GM19463 (cell line): ENCODE results near the gene ETFA.

ENCODE experiments used
- ATAC-seq: cut with Tn5 transposase; IDR thresholded peaks from one replicate; pipeline ENCODE4 v1.9.1; 2021; ENCODE audit warnings: mild to moderate bottlenecking, moderate library complexity; ENCODE audit not compliant: unreplicated experiment

The ETFA gene

DNA sequence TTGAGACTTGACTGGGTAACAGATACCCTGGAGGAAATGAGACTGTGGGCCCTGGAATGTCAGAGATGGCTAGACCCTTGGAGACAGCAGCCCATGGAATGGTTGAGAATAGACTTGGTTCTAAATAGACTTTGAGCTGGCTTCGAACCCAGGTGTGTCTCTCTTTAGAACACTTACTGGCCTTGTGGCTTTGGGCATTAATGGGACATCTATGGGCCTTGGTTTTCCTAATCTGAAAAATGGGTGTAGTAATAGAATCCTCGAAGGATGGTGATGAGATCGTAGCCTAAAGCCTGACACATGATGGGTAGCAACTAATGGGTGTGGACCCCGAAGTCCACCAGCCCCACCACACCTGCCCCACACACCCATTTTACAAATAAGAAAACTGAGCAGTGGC lies 132.2 kb downstream of the ETFA start:
- no peak for ATAC-seq

DNA sequence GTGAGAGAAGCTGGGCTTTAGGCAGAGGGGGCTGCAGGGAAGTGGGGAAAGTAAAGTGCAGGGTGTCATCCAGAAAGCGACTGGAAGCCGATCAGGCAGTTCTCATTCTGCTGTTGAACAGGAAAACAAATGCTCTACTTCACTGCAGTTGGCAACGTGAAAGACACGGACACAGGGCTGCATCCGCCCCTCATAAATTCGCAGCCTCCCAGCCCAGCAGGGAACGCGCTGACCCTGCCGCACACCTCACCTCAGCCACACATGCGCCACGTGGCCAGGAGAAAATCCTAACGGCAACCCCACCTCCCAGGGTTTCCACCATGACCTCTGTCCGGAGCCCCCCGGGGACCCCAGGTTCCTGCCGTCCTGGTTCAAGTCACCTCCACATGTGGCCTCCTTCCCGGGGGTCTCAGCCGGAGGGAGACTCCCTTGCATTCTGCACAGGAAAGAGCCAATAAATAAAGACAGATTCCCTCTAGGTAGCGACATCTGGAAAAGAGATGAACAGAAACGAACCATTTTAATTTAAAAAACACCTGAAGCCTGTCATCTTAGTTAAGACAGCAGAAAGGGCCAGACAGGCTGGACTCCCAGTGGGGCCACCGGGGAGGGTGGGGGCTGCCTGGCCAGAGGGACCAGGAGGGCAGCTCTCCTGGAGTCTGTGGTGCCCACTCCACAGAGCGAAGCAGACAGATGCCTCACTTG lies 132.8 kb downstream of the ETFA start:
- no peak for ATAC-seq

DNA sequence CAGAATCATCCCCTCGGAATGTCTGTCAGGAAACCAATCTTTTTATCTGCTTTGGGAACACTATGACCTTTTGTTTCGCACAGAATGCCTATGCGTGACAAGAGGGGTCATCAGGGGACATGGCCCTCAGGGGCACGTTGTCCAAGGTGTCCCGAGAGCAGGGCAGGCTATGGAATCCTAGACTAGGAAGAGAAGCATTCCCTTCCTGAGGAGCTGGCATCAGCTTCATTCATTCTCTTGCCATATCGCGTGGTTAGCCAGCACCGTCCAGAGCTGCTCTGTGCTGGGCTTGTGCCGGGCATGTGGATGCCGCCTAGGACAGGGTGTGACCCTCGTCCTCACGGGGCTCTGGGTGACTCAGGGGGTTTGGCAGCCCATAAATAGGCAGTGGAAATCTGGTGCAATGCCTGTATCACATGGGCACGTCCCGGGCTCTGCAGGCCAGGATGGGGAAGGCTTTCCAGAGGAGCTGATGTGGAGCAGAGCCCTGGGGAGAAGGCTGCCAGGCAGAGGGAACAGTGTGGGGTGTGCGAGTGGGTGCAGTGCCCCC lies 133.7 kb downstream of the ETFA start:
- ATAC-seq, result no peak

DNA sequence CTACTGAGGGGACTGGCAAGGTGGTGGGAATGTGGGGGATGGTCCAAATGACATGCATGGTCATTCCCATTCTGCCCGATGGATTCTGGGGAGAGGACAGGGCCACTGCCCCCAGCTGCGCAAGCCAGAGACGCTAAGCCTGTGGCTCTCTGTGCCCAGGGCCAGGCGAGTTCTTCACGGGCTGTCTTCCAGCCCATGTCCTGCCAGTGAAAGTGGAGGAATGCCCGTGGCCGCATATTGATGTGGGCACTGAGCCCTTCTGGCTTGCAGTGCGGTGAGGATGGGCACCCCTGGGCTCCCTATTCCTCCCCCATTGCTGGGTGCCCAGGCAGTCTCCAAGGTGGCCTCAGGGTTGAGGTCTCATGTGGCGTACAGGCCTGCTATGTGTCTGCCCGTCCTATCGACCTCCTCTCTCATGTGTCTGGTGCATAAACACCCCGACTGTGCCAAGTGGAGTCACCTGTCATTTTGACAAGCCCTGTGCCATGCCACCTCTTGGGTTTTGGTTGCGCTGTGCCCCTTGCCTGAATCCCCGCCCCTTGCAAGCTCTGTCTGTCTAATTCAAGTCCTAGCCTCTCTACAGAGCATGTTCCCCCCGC lies 134.7 kb downstream of the ETFA start:
- ATAC-seq, result no peak

DNA sequence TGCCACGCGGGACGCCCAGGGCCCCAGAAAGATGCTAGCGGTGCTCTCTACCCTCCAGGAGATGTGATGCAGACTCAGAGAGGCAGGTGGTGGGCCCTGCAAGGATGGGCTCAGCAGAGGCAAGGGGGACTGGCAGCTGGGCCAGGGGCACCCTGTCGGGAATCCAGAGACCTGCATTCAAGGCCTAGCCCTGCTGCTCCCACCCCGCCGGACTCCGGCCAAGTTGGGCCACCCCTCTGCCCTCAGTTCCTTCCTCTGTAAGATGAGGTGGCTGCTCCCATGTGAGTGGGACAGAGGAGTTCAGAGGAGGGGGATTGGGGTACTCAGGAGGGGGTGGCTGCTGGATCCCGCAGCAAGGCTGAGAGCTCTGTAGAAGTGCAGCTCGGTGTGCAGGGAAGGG lies 135.2 kb downstream of the ETFA start:
- ATAC-seq, result no peak

DNA sequence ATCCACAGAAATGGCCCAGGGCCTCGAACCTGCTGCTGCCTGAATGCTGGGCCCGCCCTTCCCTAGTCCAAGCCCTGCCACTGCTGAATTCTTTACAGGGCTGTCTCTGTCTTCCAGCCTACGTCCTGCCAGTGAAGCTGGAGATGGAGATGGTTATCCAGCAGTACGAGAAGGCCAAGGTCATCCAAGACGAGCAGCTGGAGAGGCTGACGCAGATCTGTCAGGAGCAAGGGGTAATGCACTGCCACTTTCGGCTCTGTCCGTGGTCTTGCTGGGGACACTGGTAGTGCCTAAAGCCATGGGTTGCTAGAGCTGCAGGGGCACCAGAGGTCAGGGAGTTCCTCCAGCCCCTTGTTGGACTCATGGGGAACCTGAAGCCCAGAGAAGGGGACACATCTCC lies 135.8 kb downstream of the ETFA start:
- no peak for ATAC-seq

DNA sequence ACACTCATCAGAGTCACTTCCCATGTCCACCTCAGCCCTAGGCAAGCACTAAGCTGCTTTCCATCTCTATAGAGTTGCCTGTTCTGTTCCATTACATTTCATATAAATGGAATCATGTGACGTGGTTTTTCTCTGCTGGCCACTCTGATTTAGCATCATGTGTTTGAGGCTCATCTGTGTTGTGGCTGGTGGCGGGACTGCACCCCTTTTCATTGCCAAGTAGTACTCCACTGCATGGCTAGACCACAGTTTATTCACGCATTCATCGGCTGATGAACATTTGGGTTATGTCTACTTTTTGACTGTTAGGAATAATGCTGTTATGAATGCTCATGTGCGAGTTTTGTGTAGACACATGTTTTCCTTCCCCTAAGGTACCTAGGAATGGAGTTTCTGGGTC lies 136.6 kb downstream of the ETFA start:
- no peak for ATAC-seq

DNA sequence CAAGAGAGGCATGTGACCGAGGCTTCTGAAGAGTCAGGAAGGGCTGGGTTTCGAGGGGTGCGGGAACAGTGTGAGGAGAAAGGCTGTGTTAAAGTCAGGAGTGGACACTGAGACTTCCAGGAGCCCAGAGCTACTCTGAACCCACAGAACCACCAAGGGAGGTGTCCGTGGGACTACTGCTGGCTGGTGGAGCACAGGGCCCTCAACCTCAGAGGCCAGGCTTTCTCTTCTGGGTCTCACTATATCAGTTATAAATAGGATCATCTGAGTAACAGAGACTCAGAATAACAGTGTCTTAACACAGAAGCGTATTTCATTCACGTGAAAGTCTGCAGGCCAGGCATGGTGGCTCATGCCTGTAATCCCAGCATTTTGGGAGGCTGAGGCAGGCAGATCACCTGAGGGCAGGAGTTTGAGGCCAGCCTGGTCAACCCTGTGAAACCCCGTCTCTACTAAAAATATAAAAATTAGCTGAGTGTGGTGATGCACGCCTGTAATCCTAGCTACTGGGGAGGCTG lies 137.9 kb downstream of the ETFA start:
- no peak for ATAC-seq

DNA sequence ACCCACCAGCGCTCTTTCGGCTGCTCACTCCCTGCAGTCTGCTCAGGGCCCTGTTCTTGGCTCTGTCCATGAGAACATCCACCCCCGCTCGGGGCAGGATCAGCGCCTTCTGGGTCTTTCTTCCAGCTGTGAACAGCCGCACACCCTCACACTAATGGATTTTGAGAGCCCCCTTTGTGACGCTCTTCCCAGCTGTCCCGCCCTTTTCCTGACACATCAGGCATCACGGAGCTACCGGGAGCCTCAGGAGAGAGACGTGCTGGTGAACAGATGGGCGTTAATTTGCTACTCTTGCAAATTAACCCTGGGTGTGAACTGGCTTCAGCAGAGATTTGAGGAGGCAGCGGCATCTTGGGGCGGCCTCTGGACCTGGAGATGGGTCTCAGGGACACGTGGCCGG lies 138.5 kb downstream of the ETFA start:
- no peak for ATAC-seq

DNA sequence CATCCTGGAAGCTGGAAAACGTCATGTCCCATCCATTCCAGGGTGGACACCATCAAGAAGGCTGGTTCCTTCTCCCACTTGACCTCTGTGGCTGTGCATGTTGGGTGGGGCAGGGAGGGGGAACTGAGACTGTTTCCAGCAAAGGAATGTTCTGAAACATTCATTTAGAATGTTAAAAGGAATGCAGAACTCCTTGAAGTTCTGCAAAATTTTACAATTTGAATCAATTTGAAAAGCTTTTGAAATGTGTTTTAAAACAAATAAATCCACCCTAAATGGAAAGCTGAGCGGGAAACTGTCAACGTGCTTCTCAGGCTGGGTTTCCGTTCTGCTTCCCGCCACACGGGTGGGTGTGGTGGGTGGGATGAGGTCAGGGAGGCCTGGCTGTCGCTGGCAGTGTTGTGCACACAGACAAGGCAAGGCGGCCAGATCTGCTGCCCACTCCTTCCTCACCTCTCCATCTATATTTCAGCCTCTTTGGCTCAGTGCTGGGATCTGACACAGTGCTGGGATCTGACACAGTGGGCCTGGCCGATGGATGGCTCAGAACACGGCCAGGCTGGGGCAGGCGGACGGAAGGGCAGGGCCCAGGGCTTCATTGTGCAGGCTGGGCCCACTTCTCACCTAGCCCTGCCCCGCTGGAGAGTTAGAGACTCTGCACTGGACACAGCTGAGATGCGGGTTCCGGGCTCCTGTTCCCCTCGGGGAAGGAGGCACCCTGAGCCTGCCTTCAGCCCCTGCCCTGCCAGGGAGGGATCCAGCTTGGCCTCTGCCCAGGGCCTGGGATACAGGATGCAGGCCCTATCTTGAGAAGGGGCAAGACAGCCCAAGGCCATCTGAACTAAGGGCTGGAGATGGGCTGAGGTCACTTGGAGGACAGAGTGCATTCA lies 141.1 kb downstream of the ETFA start:
- no peak for ATAC-seq

DNA sequence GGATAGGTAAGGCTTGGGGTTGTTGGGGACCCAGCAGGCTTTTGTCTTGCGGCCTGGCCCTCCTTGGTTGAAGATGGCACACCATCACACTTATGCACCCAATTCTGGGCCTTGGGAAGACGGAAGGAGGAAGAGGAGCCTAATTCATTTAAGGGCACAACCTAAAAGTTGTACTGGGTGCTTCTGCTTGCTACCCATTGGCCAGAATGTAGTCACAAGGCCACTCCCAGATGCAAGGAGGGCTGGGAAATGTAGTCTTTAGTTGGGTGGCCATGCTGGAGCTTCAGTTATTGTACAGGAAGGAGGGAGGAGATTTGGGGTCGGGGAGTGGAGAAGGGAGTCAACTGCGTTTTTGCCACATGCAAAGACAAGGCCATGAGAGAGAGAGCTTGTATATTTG lies 142.3 kb downstream of the ETFA start:
- no peak for ATAC-seq

DNA sequence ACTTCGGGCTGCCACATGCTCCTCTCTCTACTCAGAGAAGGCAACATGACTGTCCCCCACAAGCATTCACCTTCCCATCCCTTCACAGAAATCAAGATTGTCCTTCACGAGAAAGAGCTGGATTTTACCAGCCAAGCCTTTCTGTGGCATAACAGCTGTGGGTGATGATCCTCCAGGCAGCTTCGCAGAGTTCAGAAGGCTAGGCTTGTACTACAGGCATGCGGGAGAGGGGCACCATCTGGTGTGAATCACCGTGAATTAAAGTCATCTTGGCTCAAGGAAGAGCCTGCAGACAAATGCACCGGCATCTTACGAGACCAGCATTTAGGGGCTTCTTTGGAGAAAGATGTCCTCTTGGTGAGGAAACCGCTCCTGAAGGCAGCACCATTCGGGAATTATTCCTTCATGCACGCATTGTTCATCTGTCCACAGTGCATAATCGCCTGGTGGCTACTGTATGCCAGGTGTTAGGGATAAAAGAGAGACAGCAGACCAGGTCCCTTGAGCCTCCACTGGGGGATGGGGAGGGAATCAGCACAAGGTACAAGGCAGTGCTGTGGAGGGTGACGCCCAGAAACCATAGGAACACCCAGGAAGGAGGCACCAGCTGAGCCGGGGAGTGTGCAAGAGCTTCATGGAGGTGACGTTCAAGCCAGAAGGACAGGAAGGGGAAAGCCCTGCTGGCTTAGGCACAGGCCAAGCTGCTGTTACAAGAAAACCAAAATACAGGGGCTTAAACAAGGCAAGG lies 142.9 kb downstream of the ETFA start:
- ATAC-seq, result no peak

DNA sequence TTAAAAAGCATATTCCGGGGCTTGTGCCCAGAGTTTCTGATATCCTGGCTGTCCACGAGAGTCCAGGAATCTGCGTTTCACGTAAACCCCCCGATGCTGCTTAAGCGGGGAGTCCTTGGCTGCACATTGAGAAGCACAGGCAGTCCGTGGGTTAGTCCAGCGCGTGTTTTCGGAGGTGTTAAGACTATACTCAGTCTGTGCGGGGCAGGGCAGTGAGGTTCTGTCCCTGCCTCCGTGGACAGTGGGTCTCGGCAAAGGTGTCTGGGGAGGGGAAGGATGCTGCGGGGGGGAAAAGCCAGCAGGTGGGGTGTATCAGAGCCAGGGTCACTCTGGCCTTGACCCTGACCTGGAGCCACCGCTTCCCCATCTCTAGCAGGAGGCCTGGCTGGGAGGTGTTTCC lies 145.3 kb downstream of the ETFA start:
- no peak for ATAC-seq
